Stomach smooth muscle (tissue), 2 donors: Measurements from ENCODE around the gene CMIP.
A peak's percentile ranks its signal among the peaks of the same experiment; 100 is the strongest.

Experiments
- H3K27ac ChIP-seq: one replicate; pipeline ENCODE4 v1.7.0; 2013; ENCODE audit warnings: mild to moderate bottlenecking, low read length, inconsistent platforms
- H3K27me3 ChIP-seq, 2 donors: one replicate each; pipeline ENCODE4 v1.7.0; 2013; ENCODE audit warnings: low read length in 2 of 2; ENCODE audit not compliant: insufficient read depth in 2 of 2, control insufficient read depth in 1 of 2
- H3K36me3 ChIP-seq, 2 donors: one replicate each; pipeline ENCODE4 v1.7.0; 2013; ENCODE audit warnings: low read length in 2 of 2; ENCODE audit not compliant: control insufficient read depth in 2 of 2, insufficient read depth in 2 of 2
- H3K4me1 ChIP-seq: one replicate; pipeline ENCODE4 v1.7.0; 2013; ENCODE audit warnings: low read length; ENCODE audit not compliant: control insufficient read depth, insufficient read depth
- H3K4me3 ChIP-seq, 2 donors: one replicate each; pipeline ENCODE4 v1.7.0; 2013; ENCODE audit warnings: low read length in 2 of 2
- H3K9ac ChIP-seq, 2 donors: one replicate each; pipeline ENCODE4 v1.7.0; 2013; ENCODE audit warnings: low read length in 2 of 2, mild to moderate bottlenecking in 1 of 2
- H3K9me3 ChIP-seq, 2 donors: one replicate each; pipeline ENCODE4 v1.7.0; 2013; ENCODE audit warnings: low read length in 2 of 2; ENCODE audit not compliant: control insufficient read depth in 2 of 2
- donor health status: healthy.
- donor health status: Pancreatic carcinoma.

Gene CMIP

DNA sequence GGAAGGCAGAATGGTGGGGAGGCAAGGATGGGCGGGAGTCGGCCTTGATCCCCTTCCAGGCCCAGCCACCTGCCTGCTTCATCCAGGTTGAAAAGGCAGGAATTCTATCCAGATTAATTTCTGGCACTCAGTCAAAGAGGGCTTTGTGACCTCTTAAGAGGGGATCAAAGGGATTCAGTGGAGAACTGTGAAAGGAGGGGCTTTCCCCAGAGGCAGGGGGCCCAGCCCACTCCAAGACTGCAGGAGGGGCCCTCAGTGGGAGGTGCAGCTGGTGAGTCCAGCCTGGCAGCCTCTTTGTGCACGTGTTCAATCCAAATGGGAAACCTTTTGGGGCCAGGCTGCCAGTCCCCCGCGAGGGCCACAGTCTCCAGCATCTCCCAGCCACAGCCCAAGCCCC is 186.0 kb downstream of the CMIP start:
- Histone ChIP-seq H3K36me3 (no peaks in the 10 kb centered on the region), H3K27ac (peak overlapping the region; percentile 18), H3K4me1 (peaks cover 27% of the 10 kb centered on the region), H3K9ac (no peak overlapping the region), H3K9me3 (no peaks in the 10 kb centered on the region), H3K27me3 (no peaks in the 10 kb centered on the region), H3K4me3 (no peak overlapping the region)

DNA sequence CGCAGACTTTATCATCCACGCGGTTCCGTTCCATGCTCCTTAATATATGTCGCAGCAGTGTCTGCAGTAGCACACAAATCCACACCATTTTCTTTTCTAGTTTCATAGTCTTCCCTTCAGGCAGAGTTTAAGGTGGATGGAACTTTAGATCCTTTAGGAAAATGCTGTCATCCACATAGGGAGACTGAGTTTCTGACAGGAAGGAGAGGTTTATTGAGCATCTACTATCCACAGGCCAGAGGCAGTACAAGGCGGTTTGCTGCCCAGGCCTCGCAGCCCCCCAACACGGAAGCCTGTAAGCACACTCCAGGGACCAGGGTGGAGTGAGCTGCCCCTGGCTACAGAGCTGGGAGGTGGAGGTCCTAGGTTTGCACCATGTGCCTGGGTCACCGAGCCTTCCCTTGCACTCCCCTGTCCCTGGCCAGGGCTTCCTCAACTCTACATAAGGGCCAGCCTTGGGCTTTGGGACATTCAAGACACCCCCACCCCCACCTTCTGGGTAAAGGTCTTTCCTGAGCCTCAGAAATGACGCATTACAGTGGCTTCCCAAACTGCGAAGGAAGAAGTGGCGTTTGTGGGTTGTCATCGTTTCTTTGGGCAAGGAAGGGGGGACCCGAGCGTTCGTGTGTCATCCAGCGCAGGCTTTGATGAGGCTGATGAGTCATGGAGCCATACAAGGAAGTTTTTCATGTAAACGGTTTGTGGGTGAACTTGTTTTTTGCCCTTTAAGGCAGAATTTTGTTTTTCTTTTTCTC is 188.0 kb downstream of the CMIP start:
- H3K4me3 ChIP-seq = no peak overlapping the region
- no peaks in the 10 kb centered on the region for H3K27me3 ChIP-seq
- no peaks in the 10 kb centered on the region for H3K36me3 ChIP-seq
- no peak overlapping the region for H3K9ac ChIP-seq
- peaks cover 19% of the 10 kb centered on the region for H3K4me1 ChIP-seq
- H3K27ac ChIP-seq = peak overlapping the region; percentile 18
- H3K9me3 ChIP-seq = no peaks in the 10 kb centered on the region

DNA sequence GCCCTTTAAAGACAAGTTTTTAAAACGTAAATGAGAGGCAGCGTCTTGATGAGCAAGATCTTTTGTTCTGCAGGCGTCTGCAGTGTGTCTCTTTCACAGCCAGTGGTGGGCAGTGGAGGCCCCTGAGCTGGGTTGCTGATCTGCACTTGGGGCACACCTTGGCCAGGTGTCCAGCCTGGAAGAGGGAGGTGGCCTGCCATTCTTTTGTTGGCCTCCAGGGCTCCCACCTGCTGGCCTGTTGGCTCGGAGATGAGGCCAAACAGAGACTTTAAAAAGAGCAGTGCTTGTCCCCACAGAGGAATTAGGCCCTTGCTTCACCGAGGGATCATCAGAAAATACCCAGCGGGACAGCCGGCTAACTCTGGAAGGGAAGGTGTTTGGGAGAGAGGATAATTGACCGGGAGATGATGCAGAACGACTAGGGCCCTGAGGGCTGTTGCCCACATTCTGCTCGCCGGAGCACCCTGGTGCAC is 188.6 kb downstream of the CMIP start:
- H3K4me3 ChIP-seq = no peak overlapping the region
- peaks cover 19% of the 10 kb centered on the region for H3K4me1 ChIP-seq
- H3K27ac ChIP-seq = peak overlapping the region; percentile 18
- no peaks in the 10 kb centered on the region for H3K9me3 ChIP-seq
- no peaks in the 10 kb centered on the region for H3K36me3 ChIP-seq
- no peak overlapping the region for H3K9ac ChIP-seq
- H3K27me3 ChIP-seq = no peaks in the 10 kb centered on the region

- Histone ChIP-seq H3K9me3 (no peaks in the 10 kb centered on the region), H3K9ac (no peak overlapping the region), H3K4me3 (no peak overlapping the region), H3K4me1 (peaks cover 19% of the 10 kb centered on the region), H3K27ac (peak overlapping the region; percentile 55), H3K36me3 (no peaks in the 10 kb centered on the region), H3K27me3 (no peaks in the 10 kb centered on the region)
These were observed 189.2 kb downstream of the CMIP start for GRCh38 chr16:81633680-81634379.

DNA sequence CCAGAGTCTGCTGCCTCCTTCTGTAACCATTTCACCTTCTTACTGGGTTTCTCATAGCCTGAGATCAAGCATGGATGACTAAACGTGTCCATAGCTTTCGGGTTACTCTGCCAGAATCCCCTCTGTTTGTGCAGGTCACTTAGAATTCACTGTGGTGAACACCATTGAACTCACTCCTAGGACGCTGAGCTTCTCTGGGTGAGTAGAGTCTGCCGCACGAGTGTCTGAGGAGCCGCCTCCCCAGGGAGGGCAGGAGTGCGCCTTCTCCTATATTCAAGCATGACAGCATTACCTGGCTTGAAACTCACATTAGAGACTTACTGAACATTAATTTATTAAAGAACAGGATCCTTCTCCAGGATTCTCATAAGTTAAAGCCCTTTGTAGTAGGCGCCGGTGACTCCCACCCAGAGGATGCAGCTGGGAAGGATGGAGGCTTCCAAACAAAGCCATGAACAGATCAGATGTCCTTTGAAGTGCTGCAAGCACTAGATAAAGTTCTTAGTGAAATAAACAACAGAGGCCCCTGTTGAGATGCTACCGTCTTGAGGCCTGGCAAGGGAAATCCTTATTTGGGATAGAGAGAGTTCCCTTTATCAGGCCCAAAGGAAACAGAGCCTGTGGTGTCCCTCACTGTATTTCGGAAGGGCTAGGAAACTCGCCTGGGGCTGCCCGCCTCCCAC is 189.9 kb downstream of the CMIP start:
- H3K9me3 ChIP-seq = no peaks in the 10 kb centered on the region
- H3K27me3 ChIP-seq = no peaks in the 10 kb centered on the region
- H3K27ac ChIP-seq = peak overlapping the region; percentile 55
- peaks cover 16% of the 10 kb centered on the region for H3K4me1 ChIP-seq
- H3K4me3 ChIP-seq = no peak overlapping the region
- H3K9ac ChIP-seq = no peak overlapping the region
- H3K36me3 ChIP-seq = no peaks in the 10 kb centered on the region

DNA sequence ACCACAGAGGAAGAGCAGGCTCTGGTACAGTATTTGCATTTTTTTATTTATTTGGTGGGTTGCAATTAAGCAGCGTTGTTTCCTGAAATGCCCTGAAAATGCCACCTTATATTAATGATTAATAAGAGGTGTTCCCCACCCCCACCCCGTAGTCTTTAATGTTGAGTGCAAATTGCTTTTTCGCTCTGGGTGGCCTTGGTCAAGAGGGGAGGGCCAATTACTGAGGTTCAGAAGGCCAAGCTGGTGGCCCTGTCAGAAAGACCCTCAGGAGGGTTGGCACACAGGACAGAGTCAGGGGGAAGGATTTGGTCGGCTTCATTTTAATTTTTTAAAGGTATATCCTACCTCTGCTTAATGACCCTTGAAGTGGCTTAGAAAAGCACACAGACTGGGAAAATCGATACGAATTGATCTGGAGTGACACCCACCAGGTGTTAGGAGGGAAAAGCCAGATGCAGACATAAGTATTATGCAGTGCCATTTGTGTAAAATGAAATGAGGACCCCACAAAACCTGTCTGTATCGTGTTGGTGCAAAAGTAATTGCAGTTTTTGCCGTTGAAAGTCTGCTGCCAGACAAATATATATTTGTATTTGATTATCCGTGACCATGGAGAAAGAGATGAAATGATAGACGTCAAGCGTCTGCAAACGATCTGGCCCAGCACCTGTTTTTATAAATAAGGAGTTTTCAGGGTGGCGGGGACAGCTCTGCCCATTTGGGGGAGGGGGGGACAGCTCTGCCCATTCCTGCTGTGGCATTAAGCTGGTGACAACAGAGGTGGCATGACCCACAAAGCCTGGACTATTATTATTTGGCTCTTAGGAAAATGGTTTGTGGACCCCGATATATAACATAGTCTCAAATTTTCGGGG is 190.7 kb downstream of the CMIP start:
- H3K4me3 ChIP-seq = no peak overlapping the region
- H3K4me1 ChIP-seq = peaks cover 19% of the 10 kb centered on the region
- H3K9me3 ChIP-seq = no peaks in the 10 kb centered on the region
- no peaks in the 10 kb centered on the region for H3K36me3 ChIP-seq
- H3K27ac ChIP-seq = no peak overlapping the region
- no peaks in the 10 kb centered on the region for H3K27me3 ChIP-seq
- H3K9ac ChIP-seq = no peak overlapping the region

- Histone ChIP-seq H3K9me3 (no peaks in the 10 kb centered on the region), H3K4me1 (peaks cover 19% of the 10 kb centered on the region), H3K27me3 (no peaks in the 10 kb centered on the region), H3K36me3 (no peaks in the 10 kb centered on the region), H3K9ac (no peak overlapping the region), H3K4me3 (no peak overlapping the region), H3K27ac (no peak overlapping the region)
These were observed 191.8 kb downstream of the CMIP start for GRCh38 chr16:81636298-81636993.

DNA sequence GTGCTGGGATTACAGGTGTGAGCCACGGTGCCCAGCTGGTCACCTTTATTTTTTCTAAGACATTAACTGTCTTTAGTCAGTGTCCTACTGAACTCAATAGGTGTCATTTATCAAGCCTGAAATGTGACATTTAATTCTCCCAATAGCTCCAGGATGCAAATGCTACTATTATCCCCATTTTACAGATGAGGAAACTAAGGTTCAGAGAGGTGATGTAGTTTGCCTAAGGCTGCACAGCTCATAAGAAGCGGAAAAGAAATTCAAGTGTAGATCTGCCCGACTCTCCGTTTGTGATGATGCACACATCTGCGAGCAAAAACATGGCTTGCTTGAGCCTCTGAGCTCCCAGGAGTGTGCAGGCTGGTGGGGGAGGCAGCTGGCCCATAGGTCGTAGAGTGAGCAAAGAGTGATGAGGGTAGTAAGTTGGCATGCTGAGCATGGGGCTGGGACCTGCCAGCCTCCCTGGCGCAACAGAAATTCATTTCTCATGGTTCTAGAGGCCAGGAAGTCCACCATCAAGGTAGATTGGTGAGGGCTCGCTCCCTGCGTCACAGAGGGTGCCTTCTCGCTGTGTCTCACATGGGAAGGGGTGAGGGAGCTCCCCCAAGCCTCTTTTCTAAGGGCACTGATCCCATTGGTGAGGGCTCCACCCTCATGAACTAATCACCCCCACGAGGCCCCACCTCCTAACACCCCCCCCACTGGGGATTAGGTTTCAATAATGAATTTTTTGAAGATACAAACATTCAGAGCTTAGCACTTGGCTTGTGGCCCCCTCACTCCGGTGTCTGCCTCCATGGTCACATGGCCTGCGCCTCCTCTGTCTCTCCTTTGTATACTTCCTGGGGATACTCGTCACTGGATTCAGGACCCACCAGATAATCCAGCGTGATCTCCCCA is 193.0 kb downstream of the CMIP start:
- no peak overlapping the region for H3K27ac ChIP-seq
- no peaks in the 10 kb centered on the region for H3K9me3 ChIP-seq
- H3K4me1 ChIP-seq = peaks cover 18% of the 10 kb centered on the region
- H3K4me3 ChIP-seq = no peak overlapping the region
- no peaks in the 10 kb centered on the region for H3K36me3 ChIP-seq
- H3K9ac ChIP-seq = no peak overlapping the region
- no peaks in the 10 kb centered on the region for H3K27me3 ChIP-seq

GRCh38 chr16:81638286-81638945 is 193.8 kb downstream of the CMIP start:
- Histone ChIP-seq H3K4me3 (no peak overlapping the region), H3K36me3 (no peaks in the 10 kb centered on the region), H3K4me1 (peaks cover 13% of the 10 kb centered on the region), H3K27ac (no peak overlapping the region), H3K9ac (no peak overlapping the region), H3K9me3 (no peaks in the 10 kb centered on the region), H3K27me3 (no peaks in the 10 kb centered on the region)
